ENCODE results near the gene RAB1B.
A peak's percentile ranks its signal among the peaks of the same experiment; 100 is the strongest.

The RAB1B gene

DNA sequence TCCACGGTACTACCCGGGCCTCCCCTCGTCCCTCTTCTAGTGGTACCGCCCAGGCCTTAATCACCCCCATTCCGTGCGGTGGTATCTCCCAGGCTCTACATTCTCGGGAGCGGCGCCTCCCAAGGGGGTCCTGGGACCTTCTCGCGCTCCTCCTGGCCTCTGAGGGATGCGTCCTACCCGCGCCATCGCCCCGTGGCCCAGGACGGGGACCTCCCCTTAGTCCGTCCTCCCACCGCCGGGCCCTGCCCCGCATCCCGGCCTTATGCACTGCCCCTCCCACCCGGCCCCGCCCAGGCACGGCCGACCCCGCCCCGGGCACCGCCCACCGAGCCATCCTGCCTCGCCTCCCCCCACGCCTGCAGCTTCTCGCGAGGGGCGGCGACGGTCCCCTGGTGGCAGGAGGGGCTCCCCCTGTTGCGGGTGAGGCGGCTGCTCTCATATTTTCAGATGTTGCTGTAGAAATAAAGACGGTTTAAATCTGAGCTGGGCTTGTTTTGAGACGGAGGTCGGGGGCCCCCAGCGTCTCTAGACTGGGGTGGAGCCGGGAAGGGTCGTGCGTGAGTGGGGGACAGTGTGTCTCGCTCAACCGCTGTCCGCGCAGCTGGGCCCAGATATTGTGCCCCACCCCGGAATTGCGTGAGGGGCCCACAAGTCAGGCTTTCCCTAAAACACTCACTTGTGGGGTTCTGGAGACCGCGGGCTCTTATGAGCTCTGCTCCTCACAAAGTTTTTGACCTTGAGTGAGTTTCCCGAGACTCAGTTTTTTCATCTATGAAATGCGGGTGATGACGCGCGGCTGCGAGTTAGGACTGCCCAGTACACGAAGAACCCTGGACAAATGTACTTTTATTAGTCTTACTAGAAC, 828 bp upstream of the RAB1B start:
- Mint-ChIP-seq H3K4me3 (peak overlapping the region; percentile 94 to 96 (median 96)), H3K36me3 (ENCODE audit: low read depth) (peaks cover 29% of the 10 kb centered on the region), H3K27ac (peak overlapping the region; percentile 87 to 99 (median 97)), H3K27me3 (ENCODE audit: low read depth) (no peaks in the 10 kb centered on the region), H3K4me1 (peaks cover 11% of the 10 kb centered on the region), H3K9me3 (no peaks in the 10 kb centered on the region)
- TF ChIP-seq, protein P1, sequence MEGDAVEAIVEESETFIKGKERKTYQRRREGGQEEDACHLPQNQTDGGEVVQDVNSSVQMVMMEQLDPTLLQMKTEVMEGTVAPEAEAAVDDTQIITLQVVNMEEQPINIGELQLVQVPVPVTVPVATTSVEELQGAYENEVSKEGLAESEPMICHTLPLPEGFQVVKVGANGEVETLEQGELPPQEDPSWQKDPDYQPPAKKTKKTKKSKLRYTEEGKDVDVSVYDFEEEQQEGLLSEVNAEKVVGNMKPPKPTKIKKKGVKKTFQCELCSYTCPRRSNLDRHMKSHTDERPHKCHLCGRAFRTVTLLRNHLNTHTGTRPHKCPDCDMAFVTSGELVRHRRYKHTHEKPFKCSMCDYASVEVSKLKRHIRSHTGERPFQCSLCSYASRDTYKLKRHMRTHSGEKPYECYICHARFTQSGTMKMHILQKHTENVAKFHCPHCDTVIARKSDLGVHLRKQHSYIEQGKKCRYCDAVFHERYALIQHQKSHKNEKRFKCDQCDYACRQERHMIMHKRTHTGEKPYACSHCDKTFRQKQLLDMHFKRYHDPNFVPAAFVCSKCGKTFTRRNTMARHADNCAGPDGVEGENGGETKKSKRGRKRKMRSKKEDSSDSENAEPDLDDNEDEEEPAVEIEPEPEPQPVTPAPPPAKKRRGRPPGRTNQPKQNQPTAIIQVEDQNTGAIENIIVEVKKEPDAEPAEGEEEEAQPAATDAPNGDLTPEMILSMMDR (IDR thresholded peaks at IDR 0.05; ENCODE audit: unreplicated experiment in 3 of 3): peak in 1 of 3 experiments; percentile 10

DNA sequence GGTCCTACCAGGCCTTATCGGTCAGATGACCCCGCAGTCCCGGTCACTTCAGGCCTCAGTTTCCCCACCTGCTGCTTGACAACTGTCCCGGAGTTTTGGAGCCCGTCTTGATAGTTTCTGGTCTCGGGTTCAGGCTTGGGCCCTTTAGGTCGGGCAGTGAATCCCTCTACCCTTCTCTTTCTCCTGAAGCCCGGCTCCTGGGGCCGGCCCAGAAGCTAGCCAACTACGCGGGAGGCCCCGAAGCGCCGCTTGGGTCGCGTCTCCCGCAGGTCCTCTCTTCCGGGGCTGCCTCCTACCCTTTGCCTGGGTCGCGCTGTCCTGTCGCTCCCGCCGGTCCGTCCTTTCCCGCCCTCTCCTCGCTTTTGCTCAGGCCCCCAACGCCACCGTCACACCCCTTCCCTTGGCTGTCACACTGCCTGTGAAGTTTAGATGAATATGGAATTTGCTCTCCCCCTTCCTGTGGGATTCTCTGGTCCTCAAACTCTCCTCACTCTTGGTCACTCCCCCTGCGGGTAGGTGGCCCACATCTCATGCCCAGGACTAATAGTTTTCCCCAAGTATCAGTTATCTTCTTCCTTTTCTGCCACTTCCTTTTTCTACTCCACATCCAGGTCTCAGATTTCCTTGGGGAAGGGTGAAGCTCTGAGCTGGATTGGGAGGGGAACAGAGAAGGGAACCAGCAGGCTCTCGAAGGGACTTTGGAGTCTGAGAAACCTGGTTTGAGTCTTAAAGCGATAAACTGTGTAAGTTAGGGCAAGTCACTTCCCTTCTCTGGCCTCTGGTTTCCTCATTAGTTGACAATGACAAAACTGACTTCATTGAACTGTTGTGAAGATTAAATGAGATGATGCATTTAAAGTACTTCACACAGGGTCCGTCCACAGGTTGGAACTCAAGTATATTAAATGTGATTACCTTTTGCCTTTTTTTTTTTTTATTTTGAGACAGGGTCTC, 790 bp downstream of the RAB1B start:
- Mint-ChIP-seq H3K27ac (peak overlapping the region; percentile 87 to 97 (median 96)), H3K9me3 (no peaks in the 10 kb centered on the region), H3K4me1 (peaks cover 20% of the 10 kb centered on the region), H3K36me3 (ENCODE audit: low read depth) (peaks cover 33% of the 10 kb centered on the region), H3K27me3 (ENCODE audit: low read depth) (no peaks in the 10 kb centered on the region), H3K4me3 (peak overlapping the region; percentile 94 to 96 (median 96))
- TF ChIP-seq, protein P1 (IDR thresholded peaks at IDR 0.05; ENCODE audit: unreplicated experiment in 3 of 3): peak in 2 of 3 experiments; percentile 9 to 17

DNA sequence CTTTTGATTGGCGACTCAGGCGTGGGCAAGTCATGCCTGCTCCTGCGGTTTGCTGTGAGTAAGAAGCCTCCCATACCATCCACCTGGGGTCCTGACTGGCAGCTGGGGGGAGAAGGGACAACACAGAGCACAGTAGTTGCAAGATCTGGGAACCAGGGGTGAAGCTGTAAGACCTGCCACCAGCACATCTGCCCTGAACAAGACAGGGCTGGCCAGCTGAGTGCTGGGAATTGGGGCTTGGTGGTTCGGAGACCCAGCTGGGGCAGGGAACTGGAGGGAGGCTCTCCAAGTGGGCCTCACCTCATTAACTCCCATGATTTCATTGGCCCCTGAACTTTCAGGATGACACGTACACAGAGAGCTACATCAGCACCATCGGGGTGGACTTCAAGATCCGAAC, 3.4 kb downstream of the RAB1B start:
- Mint-ChIP-seq H3K36me3 (ENCODE audit: low read depth) (peaks cover 41% of the 10 kb centered on the region), H3K27me3 (ENCODE audit: low read depth) (no peaks in the 10 kb centered on the region), H3K9me3 (no peaks in the 10 kb centered on the region), H3K27ac (no peak overlapping the region), H3K4me1 (peaks cover 33% of the 10 kb centered on the region), H3K4me3 (peak overlapping the region; percentile 40 to 59 (median 47))
- TF ChIP-seq, protein P1 (IDR thresholded peaks at IDR 0.05; ENCODE audit: unreplicated experiment in 3 of 3): no peak

DNA sequence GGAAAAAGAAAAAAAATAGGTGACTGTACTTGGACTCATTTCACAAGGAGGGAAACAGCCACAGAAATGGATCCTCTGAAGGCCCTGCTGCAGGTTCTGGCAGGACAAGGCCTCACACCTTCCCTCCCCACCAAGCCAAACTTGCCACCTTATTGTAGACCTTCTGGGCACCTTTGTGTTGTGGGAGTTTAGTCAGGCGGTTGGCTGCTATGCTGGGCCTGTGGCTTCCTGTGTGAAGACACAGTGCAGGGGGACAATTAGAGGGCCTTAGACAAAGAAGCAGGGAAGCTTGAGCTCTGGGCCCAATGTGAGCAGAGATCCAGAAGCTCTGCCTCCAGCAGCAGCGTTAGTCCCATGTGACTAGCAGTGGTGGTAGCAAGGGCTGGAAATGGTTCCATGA, 4.2 kb downstream of the RAB1B start:
- Mint-ChIP-seq H3K36me3 (ENCODE audit: low read depth) (peaks cover 41% of the 10 kb centered on the region), H3K4me3 (peak overlapping the region; percentile 29 to 58 (median 46)), H3K27me3 (ENCODE audit: low read depth) (no peaks in the 10 kb centered on the region), H3K9me3 (no peaks in the 10 kb centered on the region), H3K4me1 (peaks cover 28% of the 10 kb centered on the region), H3K27ac (no peak overlapping the region)
- TF ChIP-seq, protein P1 (IDR thresholded peaks at IDR 0.05; ENCODE audit: unreplicated experiment in 3 of 3): no peak

DNA sequence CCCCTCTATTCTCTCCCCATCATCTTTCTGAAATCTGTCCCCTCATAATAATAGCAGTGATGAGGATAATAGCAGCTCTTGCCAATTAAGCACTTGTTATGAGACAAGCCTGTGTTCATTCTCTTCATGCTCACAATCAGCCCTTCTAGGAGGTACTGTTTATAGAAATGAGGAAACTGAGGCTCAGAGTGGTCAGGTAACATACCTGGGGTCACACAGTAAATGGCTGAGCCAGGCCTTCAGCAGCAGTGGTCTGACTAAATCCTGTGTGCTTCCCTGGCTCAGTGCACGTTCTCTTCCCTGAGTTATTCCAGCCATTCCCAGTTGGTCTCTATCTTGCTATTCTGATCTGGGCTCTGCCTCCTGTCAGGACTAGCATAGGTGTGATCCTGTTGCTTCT, 5.8 kb downstream of the RAB1B start:
- Mint-ChIP-seq H3K4me3 (peak overlapping the region in 1 of 3 experiments; percentile 11), H3K27me3 (ENCODE audit: low read depth) (no peaks in the 10 kb centered on the region), H3K27ac (no peak overlapping the region), H3K9me3 (no peaks in the 10 kb centered on the region), H3K4me1 (peaks cover 22% of the 10 kb centered on the region), H3K36me3 (ENCODE audit: low read depth) (peaks cover 41% of the 10 kb centered on the region)
- TF ChIP-seq, protein P1 (IDR thresholded peaks at IDR 0.05; ENCODE audit: unreplicated experiment in 3 of 3): no peak
